Endodermal cell (in vitro differentiated cells): ENCODE data around the gene RFC4. TPM values are rescaled to one million over a fixed set of nuclear protein-coding genes. Genes with fewer than 3 reads are reported as not detected.

Experiments used
- DNase-seq: peaks from one replicate; pipeline ENCODE4 v3.0.0-alpha.2; 2017
- H3K27ac ChIP-seq: 2 replicates; pipeline ENCODE4 v1.5.1; 2013; ENCODE audit warnings: mild to moderate bottlenecking, low read depth, low read length, moderate library complexity
- H3K27me3 ChIP-seq: 2 replicates; pipeline ENCODE4 v1.6.1; 2013; ENCODE audit warnings: mild to moderate bottlenecking, low read length, moderate library complexity; ENCODE audit not compliant: insufficient read depth, control insufficient read depth, poor library complexity, severe bottlenecking
- H3K36me3 ChIP-seq: 2 replicates; pipeline ENCODE4 v1.7.0; 2013; ENCODE audit warnings: mild to moderate bottlenecking, low read length, moderate library complexity; ENCODE audit not compliant: control insufficient read depth, insufficient read depth
- H3K4me1 ChIP-seq: one replicate; pipeline ENCODE4 v1.7.0; 2013; ENCODE audit warnings: low read length; ENCODE audit not compliant: control insufficient read depth, insufficient read depth
- H3K4me3 ChIP-seq: 2 replicates; pipeline ENCODE4 v1.5.1; 2013; ENCODE audit warnings: mild to moderate bottlenecking, low read length, moderate library complexity
- H3K9ac ChIP-seq: 2 replicates; pipeline ENCODE4 v1.6.1; 2013; ENCODE audit warnings: mild to moderate bottlenecking, low read length, moderate library complexity; ENCODE audit not compliant: poor library complexity, severe bottlenecking; ENCODE audit errors: extremely low read depth
- H3K9me3 ChIP-seq: 2 replicates; pipeline ENCODE4 v1.6.1; 2013; ENCODE audit warnings: mild to moderate bottlenecking, low read length, moderate library complexity; ENCODE audit not compliant: control insufficient read depth
- H3K27ac Mint-ChIP-seq: 2 replicates; pipeline ENCODE4 v1.8.0; 2020; ENCODE audit warnings: mixed read lengths
- H3K27me3 Mint-ChIP-seq: 2 replicates; pipeline ENCODE4 v1.8.0; 2021; ENCODE audit warnings: mild to moderate bottlenecking, mixed read lengths; ENCODE audit not compliant: insufficient read depth
- H3K36me3 Mint-ChIP-seq: 2 replicates; pipeline ENCODE4 v1.8.0; 2020; ENCODE audit warnings: low read depth, mixed read lengths
- H3K4me1 Mint-ChIP-seq: 2 replicates; pipeline ENCODE4 v1.8.0; 2020; ENCODE audit warnings: mixed read lengths
- H3K4me3 Mint-ChIP-seq: 2 replicates; pipeline ENCODE4 v1.8.0; 2020; ENCODE audit warnings: mild to moderate bottlenecking, moderate library complexity, mixed read lengths
- H3K9me3 Mint-ChIP-seq: 2 replicates; pipeline ENCODE4 v1.8.0; 2020; ENCODE audit warnings: mild to moderate bottlenecking, mixed read lengths
- CTCF ChIP-seq: fragments of 200-600 bp; sonication (generic); conservative IDR thresholded peaks from 2 replicates; pipeline ENCODE4 v1.5.0; 2021; ENCODE audit warnings: antibody characterized with exemption, mild to moderate bottlenecking
- WGBS, 2 experiments: methylation state at CpG; one replicate each; pipeline versions ENCODE4 v1.1.5 to v1.1.7; 2013; ENCODE audit warnings: missing lambda C conversion rate in 2 of 2, mixed read lengths in 1 of 2; ENCODE audit not compliant: insufficient coverage in 1 of 2, insufficient read length in 1 of 2; 5-methylcytosine and 5-hydroxymethylcytosine counted together
- total RNA-seq, 2 donors: library from RNA; stranded (reverse); fragmentation: NEBNext Ultra II Directional in 1 of 2; extraction: Animal tissue kit (Norgen Biotek cat#: 25700) in 1 of 2; gene quantifications; 2 replicates in 1 of 2; 3 replicates in 1 of 2; pipeline ENCODE4 v1.2.1, GENCODE V29; 2021

RFC4 gene
- total RNA-seq, 2 donors from 2014 or later, result 57.6 to 111 TPM

DNA sequence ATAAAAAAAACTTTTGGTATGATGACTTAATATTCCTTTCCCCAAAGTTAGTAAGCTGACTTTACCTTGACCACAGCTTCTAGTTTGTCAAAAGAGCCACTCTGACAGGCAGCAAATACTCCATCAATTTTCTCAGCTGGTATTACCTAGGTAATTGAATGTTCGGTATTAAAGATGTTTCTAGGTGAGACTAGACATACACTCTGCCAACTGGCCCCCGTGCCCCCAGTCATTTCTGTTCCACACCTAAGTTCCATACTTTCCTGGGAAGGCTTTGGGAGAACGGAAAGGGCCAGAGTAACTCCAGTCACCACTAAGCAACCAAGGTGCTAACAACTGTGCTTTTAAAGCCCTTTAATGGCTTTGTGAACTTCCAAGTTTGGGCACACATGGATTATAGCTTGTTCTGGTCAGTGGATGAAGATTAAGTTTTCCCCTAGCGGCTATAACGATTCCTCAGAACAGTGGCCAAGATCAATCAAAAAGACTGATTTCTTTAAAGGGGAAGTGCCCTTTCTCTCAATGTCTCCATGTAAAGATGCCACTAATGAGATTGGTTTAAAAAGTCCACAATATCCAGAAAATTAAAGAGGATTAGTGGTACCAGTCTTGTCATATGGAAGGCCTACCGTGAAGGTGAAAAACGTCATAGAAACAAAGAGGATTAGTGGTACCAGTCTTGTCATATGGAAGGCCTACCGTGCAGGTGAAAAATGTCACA lies 15.9 kb downstream of the RFC4 start:
- no peaks in the 10 kb centered on the region for H3K27me3 Mint-ChIP-seq
- H3K4me1 ChIP-seq, result no peaks in the 10 kb centered on the region
- peaks cover 88% of the 10 kb centered on the region for H3K36me3 ChIP-seq
- no peak overlapping the region for H3K4me3 ChIP-seq
- H3K27ac Mint-ChIP-seq, result no peak overlapping the region
- no peaks in the 10 kb centered on the region for H3K27me3 ChIP-seq
- peaks cover 67% of the 10 kb centered on the region for H3K36me3 Mint-ChIP-seq
- 88 to 91% methylated on average over 7 to 8 of the region's 8 CpGs for WGBS, 2 experiments
- H3K4me1 Mint-ChIP-seq, result peaks cover 13% of the 10 kb centered on the region
- H3K9me3 Mint-ChIP-seq, result no peaks in the 10 kb centered on the region
- no peak for TF ChIP-seq CTCF
- DNase-seq, result peak; percentile 71
- no peak overlapping the region for H3K4me3 Mint-ChIP-seq
- peak overlapping the region; percentile 51 for H3K27ac ChIP-seq
- H3K9me3 ChIP-seq, result no peaks in the 10 kb centered on the region
- no peak overlapping the region for H3K9ac ChIP-seq

GRCh38 chr3:186789554-186790260 lies 16.6 kb downstream of the RFC4 start:
- peaks cover 90% of the 10 kb centered on the region for H3K36me3 ChIP-seq

More at GRCh38 chr3:186789554-186790260, 16.6 kb downstream of the RFC4 start:
- Histone ChIP-seq H3K27me3 (no peaks in the 10 kb centered on the region), H3K4me3 (no peak overlapping the region), H3K27ac (no peak overlapping the region), H3K9me3 (no peaks in the 10 kb centered on the region), H3K9ac (no peak overlapping the region), H3K4me1 (no peaks in the 10 kb centered on the region)
- Mint-ChIP-seq H3K4me3 (no peak overlapping the region), H3K4me1 (peaks cover 14% of the 10 kb centered on the region), H3K9me3 (no peaks in the 10 kb centered on the region), H3K27ac (no peak overlapping the region), H3K36me3 (peaks cover 72% of the 10 kb centered on the region), H3K27me3 (no peaks in the 10 kb centered on the region)
- 87 to 100% methylated on average over 1 to 4 of the region's 4 CpGs for WGBS, 2 experiments
- no peak for DNase-seq
- no peak for TF ChIP-seq CTCF
